Measurements from ENCODE around the gene HDAC6. TPM values are rescaled to one million over a fixed set of nuclear protein-coding genes. Genes with fewer than 3 reads are reported as not detected.

HDAC6 gene
- total RNA-seq, 1 experiment from 2014 or later, result 79.9 TPM

DNA sequence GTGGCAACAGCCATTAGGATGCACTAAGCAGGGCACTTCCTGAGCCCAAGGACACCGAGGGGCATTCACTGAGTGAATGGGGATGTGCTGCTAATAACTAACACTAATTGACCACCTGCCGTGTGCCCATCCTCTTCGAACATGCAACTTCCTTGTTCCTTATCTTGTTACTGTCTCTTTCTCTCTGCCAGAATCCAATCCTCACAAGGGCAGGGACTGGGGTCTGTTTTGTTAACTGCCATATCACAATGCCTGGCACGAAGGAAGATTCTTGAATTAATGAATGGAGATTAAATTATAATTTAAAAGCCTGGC, 25.7 kb downstream of the HDAC6 start:
- Histone ChIP-seq H3K36me3 (ENCODE audit: control insufficient read depth in 1 of 2, insufficient read depth in 2 of 2, low read length in 2 of 2) (no peaks in the 10 kb centered on the region), H3K4me1 (ENCODE audit: control insufficient read depth in 1 of 2, insufficient read depth in 2 of 2, low read length in 2 of 2) (no peaks in the 10 kb centered on the region), H3K27ac (ENCODE audit: low read depth, low read length) (no peak overlapping the region), H2AFZ (ENCODE audit: low read depth, low read length, poor library complexity, severe bottlenecking) (no peak overlapping the region), H3K9ac (ENCODE audit: low read length) (no peak overlapping the region), H3K9me2 (ENCODE audit: insufficient read depth) (no peaks in the 10 kb centered on the region), H3K4me2 (ENCODE audit: low read length) (no peak overlapping the region), H3K9me3 (ENCODE audit: control insufficient read depth in 1 of 2, insufficient read depth in 1 of 2, low read depth in 1 of 2, low read length in 2 of 2) (no peaks in the 10 kb centered on the region), H4K20me1 (ENCODE audit: insufficient read depth) (no peaks in the 10 kb centered on the region), H3K4me3 (replicated peaks in 1 of 2; ENCODE audit: low read depth in 1 of 2, low read length in 2 of 2) (no peak overlapping the region), H3K27me3 (ENCODE audit: insufficient read depth, low read length) (no peaks in the 10 kb centered on the region), H3K79me2 (ENCODE audit: insufficient read depth, low read length) (no peaks in the 10 kb centered on the region)
- ChIA-PET CTCF (no interaction called here), RAD21 (ENCODE audit: low non-redundant PET in 1 of 2, low total read pairs in 2 of 2, uncharacterized antibody in 2 of 2, unreplicated experiment in 2 of 2) (no interaction called here), POLR2A (no interaction called here)
- intact Hi-C loops (cut with micrococcal nuclease), result no loop called here
- no peak for TF ChIP-seq CBX3 (IDR thresholded peaks at IDR 0.05; ENCODE audit: low read depth)
- no peak for DNase-seq (ENCODE audit: low read depth, low spot score)
- no TSS peak for BruUV-seq (replicated peaks)
- no peak for ATAC-seq

DNA sequence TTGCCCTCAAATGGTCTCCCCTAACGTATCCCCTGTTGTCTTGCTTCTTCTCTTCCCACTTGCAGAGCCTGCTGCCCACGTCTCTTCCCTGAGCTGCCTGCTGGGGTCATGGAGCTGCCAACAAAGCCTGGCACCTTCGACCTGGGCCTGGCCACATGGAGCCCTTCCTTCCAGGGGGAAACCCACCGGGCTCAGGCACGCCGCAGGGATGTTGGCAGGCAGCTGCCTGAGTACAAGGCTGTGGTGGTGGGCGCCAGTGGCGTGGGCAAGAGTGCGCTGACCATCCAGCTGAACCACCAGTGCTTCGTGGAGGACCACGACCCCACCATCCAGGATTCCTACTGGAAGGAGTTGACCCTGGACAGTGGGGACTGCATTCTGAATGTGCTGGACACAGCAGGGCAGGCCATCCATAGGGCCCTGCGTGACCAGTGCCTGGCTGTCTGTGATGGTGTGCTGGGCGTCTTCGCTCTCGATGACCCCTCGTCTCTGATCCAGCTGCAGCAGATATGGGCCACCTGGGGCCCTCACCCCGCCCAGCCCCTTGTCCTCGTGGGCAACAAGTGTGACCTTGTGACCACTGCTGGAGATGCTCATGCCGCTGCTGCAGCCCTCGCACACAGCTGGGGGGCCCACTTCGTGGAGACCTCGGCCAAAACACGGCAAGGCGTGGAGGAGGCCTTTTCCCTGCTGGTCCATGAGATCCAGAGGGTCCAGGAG, 27.3 kb downstream of the HDAC6 start:
- Histone ChIP-seq H3K27ac (ENCODE audit: low read depth, low read length) (no peak overlapping the region), H3K9me3 (ENCODE audit: control insufficient read depth in 1 of 2, insufficient read depth in 1 of 2, low read depth in 1 of 2, low read length in 2 of 2) (no peaks in the 10 kb centered on the region), H3K9me2 (ENCODE audit: insufficient read depth) (no peaks in the 10 kb centered on the region), H3K4me3 (replicated peaks in 1 of 2; ENCODE audit: low read depth in 1 of 2, low read length in 2 of 2) (no peak overlapping the region), H3K9ac (ENCODE audit: low read length) (no peak overlapping the region), H3K36me3 (ENCODE audit: control insufficient read depth in 1 of 2, insufficient read depth in 2 of 2, low read length in 2 of 2) (no peaks in the 10 kb centered on the region), H3K27me3 (ENCODE audit: insufficient read depth, low read length) (no peaks in the 10 kb centered on the region), H2AFZ (ENCODE audit: low read depth, low read length, poor library complexity, severe bottlenecking) (no peak overlapping the region), H3K4me1 (ENCODE audit: control insufficient read depth in 1 of 2, insufficient read depth in 2 of 2, low read length in 2 of 2) (no peaks in the 10 kb centered on the region), H3K4me2 (ENCODE audit: low read length) (no peak overlapping the region), H3K79me2 (ENCODE audit: insufficient read depth, low read length) (no peaks in the 10 kb centered on the region), H4K20me1 (ENCODE audit: insufficient read depth) (no peaks in the 10 kb centered on the region)
- CTCF ChIA-PET, result no interaction called here
- POLR2A ChIA-PET, result no interaction called here
- BruUV-seq (replicated peaks), result no TSS peak
- TF ChIP-seq, protein P1, sequence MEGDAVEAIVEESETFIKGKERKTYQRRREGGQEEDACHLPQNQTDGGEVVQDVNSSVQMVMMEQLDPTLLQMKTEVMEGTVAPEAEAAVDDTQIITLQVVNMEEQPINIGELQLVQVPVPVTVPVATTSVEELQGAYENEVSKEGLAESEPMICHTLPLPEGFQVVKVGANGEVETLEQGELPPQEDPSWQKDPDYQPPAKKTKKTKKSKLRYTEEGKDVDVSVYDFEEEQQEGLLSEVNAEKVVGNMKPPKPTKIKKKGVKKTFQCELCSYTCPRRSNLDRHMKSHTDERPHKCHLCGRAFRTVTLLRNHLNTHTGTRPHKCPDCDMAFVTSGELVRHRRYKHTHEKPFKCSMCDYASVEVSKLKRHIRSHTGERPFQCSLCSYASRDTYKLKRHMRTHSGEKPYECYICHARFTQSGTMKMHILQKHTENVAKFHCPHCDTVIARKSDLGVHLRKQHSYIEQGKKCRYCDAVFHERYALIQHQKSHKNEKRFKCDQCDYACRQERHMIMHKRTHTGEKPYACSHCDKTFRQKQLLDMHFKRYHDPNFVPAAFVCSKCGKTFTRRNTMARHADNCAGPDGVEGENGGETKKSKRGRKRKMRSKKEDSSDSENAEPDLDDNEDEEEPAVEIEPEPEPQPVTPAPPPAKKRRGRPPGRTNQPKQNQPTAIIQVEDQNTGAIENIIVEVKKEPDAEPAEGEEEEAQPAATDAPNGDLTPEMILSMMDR (IDR thresholded peaks at IDR 0.05 in 2 of 3, conservative IDR thresholded peaks at IDR 0.05 in 1 of 3; ENCODE audit: borderline replicate concordance in 1 of 3, insufficient read depth in 1 of 3, low read depth in 2 of 3, low read length in 2 of 3), result no peak
- TF ChIP-seq, protein P2, sequence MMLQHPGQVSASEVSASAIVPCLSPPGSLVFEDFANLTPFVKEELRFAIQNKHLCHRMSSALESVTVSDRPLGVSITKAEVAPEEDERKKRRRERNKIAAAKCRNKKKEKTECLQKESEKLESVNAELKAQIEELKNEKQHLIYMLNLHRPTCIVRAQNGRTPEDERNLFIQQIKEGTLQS (IDR thresholded peaks at IDR 0.05), result no peak
- TF ChIP-seq YY1 (IDR thresholded peaks at IDR 0.05; ENCODE audit: extremely low read depth, insufficient replicate concordance, low read depth, low read length), result no peak
- TF ChIP-seq FOSL1 (IDR thresholded peaks at IDR 0.05; ENCODE audit: low read depth), result no peak
- no peak for TF ChIP-seq JUND (IDR thresholded peaks at IDR 0.05)
- TF ChIP-seq, protein P3, sequence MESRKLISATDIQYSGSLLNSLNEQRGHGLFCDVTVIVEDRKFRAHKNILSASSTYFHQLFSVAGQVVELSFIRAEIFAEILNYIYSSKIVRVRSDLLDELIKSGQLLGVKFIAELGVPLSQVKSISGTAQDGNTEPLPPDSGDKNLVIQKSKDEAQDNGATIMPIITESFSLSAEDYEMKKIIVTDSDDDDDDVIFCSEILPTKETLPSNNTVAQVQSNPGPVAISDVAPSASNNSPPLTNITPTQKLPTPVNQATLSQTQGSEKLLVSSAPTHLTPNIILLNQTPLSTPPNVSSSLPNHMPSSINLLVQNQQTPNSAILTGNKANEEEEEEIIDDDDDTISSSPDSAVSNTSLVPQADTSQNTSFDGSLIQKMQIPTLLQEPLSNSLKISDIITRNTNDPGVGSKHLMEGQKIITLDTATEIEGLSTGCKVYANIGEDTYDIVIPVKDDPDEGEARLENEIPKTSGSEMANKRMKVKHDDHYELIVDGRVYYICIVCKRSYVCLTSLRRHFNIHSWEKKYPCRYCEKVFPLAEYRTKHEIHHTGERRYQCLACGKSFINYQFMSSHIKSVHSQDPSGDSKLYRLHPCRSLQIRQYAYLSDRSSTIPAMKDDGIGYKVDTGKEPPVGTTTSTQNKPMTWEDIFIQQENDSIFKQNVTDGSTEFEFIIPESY (IDR thresholded peaks at IDR 0.05; ENCODE audit: extremely low read depth, insufficient replicate concordance, low read length), result no peak
- TF ChIP-seq POLR2AphosphoS5 (IDR thresholded peaks at IDR 0.05; ENCODE audit: low read depth, low read length), result no peak
- TF ChIP-seq RAD21 (IDR thresholded peaks at IDR 0.05; ENCODE audit: low read depth), result no peak
- intact Hi-C loops (cut with micrococcal nuclease), result no loop called here
- RAD21 ChIA-PET (ENCODE audit: low non-redundant PET in 1 of 2, low total read pairs in 2 of 2, uncharacterized antibody in 2 of 2, unreplicated experiment in 2 of 2), result no interaction called here
- DNase-seq (ENCODE audit: low read depth, low spot score) (no peak), ATAC-seq (no peak)
